GM19372 (cell line): Measurements from ENCODE around the gene DNAJC11.

ENCODE experiments used
- ATAC-seq: cut with Tn5 transposase; IDR thresholded peaks from one replicate; pipeline ENCODE4 v1.9.1; 2021; ENCODE audit warnings: mild to moderate bottlenecking, low read depth, moderate library complexity; ENCODE audit not compliant: unreplicated experiment

The DNAJC11 gene

GRCh38 chr1:6628971-6629479 is 72.6 kb downstream of the DNAJC11 start:
- no peak for ATAC-seq

DNA sequence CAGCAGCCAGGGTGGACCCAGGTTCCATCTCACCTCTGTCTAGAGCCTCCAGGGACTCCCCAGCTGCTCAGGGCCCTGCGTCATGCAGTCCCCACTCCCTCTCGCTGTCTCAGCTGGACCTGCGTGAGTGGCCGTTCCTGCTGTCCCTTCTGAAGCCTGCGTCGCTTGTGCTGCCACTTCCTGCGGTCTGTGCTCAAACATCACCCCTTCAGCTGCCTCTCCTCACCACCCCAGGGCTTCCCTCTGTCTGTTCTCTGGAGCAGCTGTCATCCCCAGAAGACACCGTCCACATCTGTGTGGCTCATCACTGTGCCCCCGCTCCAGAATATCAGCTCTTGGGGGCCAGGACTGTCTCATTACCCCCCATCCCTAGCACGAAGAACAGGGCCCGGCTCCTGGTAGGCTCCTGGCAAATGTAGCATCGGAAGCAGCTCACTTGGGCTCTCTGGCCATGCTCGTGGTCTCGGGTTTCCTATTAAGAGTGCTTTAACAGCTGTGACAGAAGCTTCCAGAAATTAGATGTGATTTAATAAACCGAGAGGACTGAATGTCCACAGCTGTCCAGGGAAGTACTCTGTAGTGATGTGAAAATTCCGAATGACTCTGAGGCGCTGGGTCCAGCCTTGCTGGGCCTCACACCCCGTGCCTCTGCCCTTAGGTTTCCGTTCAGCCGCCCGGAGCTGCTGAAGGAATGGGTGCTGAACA is 73.6 kb downstream of the DNAJC11 start:
- no peak for ATAC-seq

DNA sequence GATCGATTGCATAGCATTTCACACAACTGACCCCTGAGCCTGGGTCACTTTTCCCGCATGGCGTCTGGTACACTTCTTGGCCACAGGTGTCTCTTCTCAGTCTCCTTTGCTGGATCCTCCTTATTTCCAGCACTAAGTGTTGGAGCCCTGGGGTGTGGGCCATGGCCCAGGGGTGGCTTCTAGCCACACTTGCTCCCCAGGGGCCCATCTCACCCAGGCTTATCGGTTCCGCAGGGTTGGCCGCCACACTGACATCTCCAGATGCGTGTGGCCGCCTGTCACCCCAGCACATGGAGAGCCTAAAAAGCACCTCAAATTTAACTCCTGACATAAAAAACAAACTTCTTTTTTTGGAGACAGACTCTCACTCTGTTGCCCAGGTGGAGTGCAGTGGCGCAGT is 74.6 kb downstream of the DNAJC11 start:
- ATAC-seq = no peak

- ATAC-seq = peak; percentile 30
These were observed 75.9 kb downstream of the DNAJC11 start for GRCh38 chr1:6625584-6626149.

- ATAC-seq = peak; percentile 78
These were observed 76.7 kb downstream of the DNAJC11 start, which contains the start of gene THAP3 for GRCh38 chr1:6624710-6625583. THAP3 (plus strand) TSS chr1:6624868; CDS start chr1:6625219, 351 bp downstream.

DNA sequence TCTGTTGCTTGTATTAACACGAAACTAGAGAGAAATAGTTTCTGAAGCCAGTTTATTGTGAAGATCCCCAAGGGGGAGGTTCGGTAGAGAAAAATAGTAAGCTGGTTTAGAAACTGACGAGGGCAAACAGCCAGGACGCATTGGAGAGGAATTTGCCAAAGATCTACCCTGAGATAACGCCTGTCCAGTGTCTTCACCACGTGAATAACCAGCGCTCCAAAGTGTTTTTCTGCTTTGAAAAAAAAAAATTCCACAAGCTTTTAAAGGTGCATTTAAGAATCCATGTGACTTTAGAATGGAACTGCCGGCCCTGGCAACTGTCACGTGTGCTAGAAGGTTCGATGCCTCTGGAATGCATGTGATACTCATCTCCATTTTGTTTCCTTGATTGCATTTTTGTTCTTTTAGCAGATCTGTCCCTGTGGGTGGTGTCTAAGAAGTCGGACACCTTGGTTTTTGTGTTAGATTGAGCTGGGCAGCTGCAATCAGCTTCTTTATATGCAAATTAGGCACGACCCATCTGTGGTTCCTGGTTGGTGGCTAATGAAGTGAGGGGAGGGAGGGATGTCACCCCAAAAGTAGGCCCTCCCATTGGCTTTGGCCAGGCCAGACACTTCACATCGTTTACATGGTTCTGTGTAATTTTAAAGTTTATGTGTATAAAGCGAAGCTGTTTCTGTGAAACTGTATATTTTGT is 78.2 kb downstream of the DNAJC11 start:
- no peak for ATAC-seq

DNA sequence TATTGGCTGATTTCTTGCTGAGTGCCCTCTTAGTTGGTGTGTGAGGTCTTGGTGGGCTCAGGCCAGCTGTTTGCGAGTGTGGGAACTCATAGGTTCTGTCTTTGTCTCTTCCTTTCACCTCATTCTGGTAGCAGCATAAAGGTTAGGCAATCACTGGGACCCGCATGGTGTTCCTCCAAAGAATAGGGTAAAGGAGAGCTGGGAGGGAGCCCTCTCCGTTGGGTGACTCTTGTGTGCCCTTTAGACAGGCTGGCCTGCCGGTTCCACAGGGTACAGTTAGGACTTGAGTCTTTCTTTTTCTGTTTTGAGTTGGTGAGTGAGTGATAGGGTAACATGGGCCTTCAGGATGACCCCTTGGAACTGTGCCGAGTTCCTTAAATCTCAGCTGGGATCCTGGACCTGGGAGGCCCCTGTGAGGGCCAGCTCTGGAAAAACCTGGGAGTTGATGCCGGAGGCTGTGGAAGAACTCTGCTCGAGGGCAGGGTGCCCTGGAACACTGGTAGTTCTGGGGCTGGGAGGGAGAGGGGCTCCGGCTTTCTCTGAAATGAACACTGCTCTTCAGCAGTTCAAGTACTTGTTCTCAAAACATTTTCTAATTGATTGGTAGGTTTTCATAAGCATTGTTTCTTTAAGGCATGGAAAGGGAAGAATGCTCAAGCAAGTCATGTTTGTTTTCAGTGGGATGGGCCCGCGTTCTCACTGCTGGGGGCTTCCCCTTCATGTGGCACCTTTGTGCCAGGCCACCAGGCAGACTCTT is 79.0 kb downstream of the DNAJC11 start:
- ATAC-seq = no peak

DNA sequence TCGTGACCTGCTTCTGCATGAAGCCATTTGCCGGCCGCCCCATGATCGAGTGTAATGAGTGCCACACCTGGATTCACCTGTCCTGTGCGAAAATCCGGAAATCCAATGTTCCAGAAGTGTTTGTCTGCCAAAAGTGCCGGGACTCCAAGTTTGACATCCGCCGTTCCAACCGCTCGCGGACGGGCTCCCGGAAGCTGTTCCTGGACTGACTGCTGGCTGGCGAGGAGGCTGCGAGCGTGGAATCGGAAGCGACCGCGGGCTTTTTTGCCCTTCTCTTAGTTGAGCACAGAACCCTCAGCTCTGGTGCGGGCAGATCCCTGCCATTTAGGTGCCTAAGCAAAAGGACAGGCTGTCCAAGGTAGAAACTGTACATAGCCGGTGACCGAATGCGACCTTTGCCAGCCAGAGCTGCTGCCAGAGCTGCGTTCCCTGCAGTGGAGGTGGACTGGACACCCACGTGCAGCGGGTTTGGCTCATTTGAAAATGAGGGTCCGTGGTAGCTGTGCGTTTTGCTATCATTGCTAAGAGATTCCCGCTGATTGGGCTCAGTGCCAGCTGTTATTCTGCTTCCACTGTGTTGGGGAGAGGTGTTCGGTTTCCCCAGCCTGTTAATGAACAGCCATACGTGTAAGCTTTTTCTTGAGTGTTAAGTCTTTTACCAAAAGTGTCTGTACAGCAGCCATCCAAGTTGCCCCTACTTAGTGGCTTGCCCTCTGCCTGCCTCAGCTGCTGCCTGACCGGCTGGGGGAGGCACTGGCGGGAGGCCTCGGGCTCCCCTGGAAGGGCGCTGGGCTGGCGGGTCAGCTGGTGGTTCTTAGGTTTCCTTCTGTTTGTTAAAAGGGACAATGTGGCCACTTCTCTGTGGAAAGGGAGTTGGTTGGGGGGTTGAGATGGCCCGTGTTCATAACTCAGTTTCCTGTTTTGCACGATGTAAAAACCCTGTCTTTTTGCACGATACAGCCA is 79.9 kb downstream of the DNAJC11 start:
- no peak for ATAC-seq

DNA sequence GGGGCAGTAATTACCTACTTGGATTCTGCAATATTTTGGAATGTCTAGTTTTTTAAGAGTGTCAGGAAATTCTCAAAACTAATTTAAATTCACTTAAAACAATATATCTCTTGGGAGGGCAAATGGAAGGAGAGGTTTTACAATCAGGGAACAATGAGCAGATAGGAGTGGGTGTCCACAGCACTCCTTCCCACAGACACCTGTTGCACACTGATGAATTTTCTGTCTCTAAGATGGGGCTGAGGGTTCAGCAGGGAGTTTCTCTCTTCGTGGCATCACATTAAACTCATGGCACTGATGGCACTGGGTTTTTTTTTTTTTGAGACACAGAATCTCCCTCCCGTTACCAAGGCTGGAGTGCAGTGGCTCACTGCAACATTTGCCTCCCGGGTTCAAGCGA is 82.6 kb downstream of the DNAJC11 start:
- ATAC-seq = no peak

GRCh38 chr1:6614929-6615785 is 86.5 kb downstream of the DNAJC11 start:
- ATAC-seq = no peak

DNA sequence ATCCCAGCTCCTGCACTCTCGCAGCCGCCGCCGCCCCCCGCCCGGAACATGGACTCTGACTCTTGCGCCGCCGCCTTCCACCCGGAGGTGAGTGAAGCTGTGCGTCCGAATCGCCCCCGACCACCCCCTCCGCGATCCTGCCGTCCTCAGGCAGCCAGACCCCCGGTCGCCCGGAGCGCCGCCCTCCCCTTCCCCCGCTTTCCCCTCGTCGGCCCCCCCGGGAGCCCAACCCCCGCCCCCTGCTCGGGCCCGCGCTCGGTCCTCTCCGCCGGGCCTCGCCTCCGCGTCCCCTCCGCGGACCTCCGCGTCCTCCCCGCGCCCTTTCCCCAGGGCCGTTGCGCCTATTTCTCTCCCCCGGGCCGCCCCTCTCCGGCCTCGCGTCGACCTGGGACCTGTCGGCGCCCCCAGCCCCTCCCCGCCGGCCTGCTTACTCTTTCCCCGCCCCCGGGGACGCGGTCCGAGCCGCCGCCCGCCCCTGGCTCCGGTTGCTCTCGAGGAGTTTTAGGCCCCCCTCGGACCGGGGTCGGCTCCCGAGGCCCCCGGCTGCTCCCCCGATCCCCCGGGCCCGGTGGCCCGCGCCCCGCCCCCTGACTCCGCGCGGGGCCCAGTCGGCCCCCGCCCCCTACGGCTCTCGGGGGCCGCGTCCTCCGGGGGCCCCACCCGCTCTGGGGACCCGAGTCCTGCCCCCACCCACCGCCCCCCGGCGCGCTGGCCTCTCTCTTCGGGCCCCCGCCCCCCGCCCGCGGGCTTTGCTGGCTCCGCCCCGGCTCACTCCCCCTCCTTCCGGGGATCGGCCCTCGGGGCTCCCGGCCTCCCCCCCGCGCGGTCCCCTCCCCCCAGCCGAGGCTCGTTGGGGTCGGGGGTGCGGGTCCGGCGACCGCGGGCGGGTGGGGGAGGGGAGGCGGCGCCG is 87.3 kb downstream of the DNAJC11 start:
- ATAC-seq = no peak

- peak; percentile 91 for ATAC-seq
These were observed 88.1 kb downstream of the DNAJC11 start, which contains the start of gene PHF13 for GRCh38 chr1:6613361-6614018. PHF13 (plus strand) TSS chr1:6613731; CDS start chr1:6614067, 336 bp downstream.

DNA sequence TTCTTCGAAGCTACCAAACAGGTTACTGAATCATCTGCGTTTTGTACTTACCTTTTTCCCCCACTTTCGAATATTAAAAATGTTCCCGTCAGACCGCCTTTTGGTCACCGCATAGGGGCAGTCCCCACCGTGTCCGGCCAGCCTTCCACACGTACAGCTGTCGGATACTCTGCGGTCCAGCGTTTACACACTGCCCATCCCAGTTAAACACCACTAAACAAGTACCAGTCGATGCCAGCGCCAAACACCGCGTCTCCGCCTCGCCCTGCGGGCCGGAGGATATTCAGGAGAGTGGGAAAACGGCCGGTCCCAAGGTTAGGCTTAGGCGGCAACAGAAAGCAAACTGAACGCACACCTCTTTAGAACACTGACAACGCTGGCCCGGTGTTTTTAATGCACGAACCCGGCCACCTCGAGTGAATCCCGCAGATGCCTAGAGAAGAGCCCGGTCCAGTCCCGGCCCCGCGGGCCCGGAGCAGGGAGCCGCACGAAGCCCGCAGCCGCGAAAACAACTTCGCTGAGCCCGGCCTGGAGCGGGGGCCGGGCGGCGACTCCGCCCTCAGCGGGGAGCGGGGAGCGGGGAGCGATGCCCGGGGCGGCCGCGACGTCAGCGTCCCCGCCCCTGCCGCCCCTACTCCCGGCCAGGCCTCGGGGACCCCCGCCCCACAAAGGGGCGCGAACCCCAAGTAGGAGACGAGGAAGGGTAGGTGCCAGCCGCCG is 88.8 kb downstream of the DNAJC11 start:
- ATAC-seq = peak; percentile 35

GRCh38 chr1:6603915-6604558 is 97.6 kb downstream of the DNAJC11 start:
- ATAC-seq = no peak
